Activated T-helper 9 cell treated with anti-CD3 and anti-CD28 coated beads, Interleukin-2, amount 50 U/mL, for 16 hours (primary cell): ENCODE data around the gene SIMC1.
"Not testable (repeated sequence)": the region's sequence is repeated elsewhere in the genome, so short reads cannot be mapped to it uniquely, and the experiment has no call there.

ENCODE experiments used
- DNase-seq: peaks from one replicate; pipeline ENCODE4 v3.0.0-alpha.2; 2020; ENCODE audit warnings: low read depth

Gene SIMC1

DNA sequence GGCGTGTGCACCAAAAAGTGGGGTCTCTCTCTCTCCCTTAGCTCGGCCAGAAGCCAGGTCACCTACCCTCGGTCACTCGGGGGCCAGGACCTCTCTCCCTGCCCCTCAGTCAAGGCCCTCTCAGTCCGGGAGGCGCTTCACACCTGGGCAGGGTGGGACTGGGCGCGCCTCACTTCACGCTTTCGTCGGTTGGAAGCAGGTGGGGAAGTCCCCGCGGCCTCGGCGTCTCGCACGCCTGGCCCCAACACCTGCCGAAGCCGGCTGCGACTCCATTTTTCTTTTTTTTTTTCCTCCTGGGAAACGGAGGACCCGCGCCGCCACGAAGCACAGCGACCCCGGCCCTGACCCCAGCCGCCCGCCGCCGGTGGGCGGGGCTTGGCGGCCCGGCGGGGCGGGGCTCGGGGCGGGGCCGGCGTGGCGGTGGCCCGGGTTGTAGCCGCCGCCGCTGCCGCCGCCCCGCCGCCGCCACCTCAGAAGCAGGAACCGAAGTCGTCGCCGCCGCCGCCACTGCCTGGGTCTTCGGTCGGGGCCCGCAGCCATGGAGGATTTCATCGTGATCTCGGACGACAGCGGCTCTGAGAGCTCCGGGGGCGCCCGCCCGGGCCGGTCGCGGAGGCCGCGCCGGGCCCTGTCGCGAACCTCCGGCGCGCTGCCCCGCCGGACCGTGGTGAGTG lies at the start of gene SIMC1:
Gene SIMC1, plus strand, starts transcription at position 454 of the 674 bp plus-strand sequence. Its CDS starts 85 bp downstream, at position 539.
- DNase-seq, result peak; percentile 46

GRCh38 chr5:176188506-176189193 lies 49.6 kb upstream of the SIMC1 start:
- DNase-seq, result no peak

DNA sequence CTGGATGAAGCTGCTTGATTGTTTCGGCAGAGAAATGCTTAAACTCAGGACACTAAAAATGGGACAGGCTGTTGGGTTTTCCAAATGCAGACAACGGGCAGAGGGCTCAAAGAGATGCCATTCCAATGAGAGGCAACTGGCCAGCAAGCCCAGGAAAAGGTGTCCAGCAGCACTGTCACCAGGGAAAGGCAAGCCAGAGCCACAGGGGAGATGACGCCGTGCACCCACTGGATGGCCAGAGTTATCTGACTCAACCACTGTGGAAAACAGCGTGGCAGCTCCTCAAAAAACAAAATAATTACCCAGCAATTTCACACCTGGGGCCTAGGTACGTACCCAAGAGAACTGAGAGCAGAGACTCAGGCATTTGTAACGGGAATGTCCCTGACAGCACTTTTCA lies 48.4 kb upstream of the SIMC1 start:
- no peak for DNase-seq

GRCh38 chr5:176190886-176191755 lies 47.1 kb upstream of the SIMC1 start:
- no peak for DNase-seq

GRCh38 chr5:176192094-176192721 lies 46.0 kb upstream of the SIMC1 start:
- DNase-seq, result no peak

GRCh38 chr5:176192722-176193117 lies 45.5 kb upstream of the SIMC1 start:
- not testable (repeated sequence) for DNase-seq

GRCh38 chr5:176193636-176194035 lies 44.6 kb upstream of the SIMC1 start:
- DNase-seq, result not testable (repeated sequence)

DNA sequence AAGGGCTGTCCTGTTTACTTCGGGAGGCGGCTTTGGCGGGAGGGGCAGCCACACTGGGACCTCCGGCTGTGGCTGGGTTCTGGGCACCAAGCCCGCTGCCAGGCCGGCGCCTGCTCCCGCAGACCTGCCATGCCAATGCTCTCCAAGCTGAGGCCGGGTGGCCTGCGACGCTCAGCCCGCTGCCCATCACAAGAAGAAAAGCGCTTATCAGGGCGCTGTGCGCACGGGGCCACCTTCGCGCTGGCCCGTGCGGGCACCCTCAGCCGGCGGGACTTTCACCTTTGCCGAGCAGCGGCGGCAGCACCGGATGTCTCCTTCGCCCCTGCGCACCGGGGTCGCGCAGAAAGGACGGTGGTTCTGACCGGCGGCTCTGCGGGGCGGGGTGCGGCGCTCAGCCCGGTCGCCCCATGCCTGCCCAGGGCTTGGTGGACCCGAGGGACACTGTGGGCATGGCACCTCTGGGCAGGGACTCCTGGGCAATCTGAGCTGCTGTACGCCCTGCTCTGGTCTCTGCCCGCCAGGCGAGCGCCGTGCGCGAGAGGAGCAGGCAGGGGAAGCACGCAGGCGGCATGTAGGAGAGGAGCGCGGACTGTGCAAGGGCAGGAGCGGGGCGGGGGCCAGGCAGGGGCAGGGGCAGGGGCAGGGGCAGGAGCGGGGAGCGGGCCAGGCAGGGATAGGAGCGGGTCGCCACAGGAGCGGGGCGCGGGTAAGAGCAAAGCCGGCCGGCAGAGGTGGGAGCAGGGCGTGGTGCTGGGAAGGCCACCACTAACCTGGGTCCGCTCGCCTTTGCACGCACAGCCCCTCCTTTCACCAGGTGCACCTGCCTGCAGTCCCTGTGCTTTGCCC lies 43.8 kb upstream of the SIMC1 start:
- DNase-seq, result not testable (repeated sequence)

- DNase-seq, result not testable (repeated sequence)
These were observed 43.2 kb upstream of the SIMC1 start for GRCh38 chr5:176195084-176195413.

GRCh38 chr5:176195487-176196207 lies 42.6 kb upstream of the SIMC1 start:
- DNase-seq, result not testable (repeated sequence)

- not testable (repeated sequence) for DNase-seq
These were observed 41.4 kb upstream of the SIMC1 start for GRCh38 chr5:176196781-176197180.

DNA sequence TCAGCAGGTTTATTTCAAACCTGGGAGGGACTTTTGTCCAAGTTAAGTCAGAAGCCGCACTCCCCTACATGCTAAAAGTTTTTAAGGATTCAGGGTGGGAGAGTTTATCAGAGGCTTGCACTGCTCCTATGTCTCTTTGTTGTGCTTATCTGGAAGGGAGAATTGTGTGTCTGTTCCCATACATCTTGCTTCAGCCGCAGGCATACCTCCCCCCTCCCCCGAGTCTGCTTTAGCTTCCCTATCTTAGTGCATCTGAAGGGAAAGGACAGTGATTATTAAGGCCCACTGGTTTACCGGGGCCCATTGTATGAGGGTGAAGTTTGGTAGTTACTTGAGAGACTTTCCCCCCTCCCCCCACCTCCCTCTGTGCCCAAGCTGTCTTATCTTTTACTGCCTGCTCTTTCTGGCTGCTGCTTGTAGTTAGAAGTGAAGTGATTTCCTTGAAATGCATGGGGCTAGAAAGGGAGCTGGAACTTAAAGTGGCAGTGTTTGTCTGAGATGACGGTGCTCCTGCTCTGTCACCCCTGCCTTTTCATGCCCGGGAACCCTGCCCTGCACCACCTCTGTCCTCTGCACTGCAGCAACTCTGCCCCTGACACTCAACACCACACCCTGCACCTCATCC lies 40.9 kb upstream of the SIMC1 start:
- DNase-seq, result not testable (repeated sequence)

- DNase-seq, result not testable (repeated sequence)
These were observed 39.9 kb upstream of the SIMC1 start for GRCh38 chr5:176198299-176198698.

DNA sequence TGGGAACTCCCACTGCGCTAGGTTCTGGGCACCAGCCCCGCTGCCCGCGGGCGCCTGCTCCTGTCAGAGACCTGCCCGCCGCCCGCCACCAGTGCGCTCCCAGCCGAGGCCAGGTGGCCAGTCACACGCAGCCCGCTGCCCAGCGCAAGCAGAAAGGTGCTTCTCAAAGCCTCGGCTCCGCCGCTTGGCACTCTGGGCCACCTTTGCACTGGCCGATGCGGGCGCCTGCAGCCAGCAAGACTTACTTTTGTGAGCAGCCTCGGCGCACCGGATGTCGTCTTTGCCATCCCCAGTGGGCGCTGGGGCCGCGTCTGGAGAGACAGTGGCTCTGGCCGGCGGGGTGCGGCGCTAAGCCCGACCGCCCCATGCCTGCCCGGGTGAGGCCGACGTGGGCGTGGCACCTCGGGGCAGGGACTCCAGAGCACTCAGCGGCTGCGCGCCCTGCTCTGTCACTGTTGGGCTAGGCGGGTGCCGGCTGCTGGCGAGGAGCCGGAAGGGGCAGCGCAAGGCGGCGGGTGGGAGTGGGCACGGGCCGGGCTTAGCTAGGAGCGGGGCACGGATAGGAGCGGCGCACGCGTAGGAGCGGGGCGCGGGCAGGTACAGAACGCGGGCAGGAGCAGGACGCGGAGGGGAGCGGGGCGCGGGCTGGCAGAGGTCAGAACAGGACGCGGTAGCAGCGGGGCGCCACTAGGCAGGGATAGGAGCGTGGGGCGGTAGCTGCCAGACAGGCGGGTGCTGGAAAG lies 39.1 kb upstream of the SIMC1 start:
- not testable (repeated sequence) for DNase-seq

- DNase-seq, result not testable (repeated sequence)
These were observed 38.3 kb upstream of the SIMC1 start for GRCh38 chr5:176199803-176200399.

GRCh38 chr5:176201811-176202210 lies 36.4 kb upstream of the SIMC1 start:
- DNase-seq, result no peak

DNA sequence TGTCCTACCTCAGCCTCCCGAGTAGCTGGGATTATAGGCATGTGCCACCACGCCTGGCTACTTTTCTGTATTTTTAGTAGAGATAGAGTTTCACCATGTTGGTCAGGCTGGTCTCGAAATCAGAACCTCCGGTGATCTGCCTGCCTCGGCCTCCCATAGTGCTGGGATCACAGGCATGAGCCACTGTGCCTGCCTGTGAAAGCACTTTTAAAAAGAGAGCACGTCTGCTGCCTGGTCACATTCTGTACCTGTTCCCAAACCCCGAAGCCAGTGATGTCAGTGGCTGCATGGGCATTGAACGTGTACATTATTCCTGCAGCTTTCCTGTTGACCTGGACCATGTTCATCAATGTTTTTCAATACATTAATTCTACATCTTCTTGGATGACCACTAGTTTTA lies 35.1 kb upstream of the SIMC1 start:
- no peak for DNase-seq

DNA sequence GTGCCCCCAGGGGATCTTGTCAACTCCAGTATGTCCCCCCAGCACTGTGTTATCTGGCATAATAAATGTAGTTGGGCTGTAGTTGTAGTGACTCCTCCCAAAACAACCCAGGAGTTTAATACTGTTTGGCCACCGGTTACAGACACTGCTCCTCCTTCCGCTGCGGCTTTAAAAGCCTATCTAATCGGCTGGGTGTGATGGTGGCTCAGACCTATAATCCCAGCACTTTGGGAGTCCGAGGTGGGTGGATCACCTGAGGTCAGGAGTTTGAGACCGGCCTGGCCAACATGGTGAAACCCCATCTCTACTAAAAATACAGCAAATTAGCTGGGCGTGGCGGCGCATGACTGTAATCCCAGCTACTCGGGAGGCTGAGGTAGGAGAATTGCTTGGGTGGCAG lies 34.7 kb upstream of the SIMC1 start:
- not testable (repeated sequence) for DNase-seq

- DNase-seq, result not testable (repeated sequence)
These were observed 23.7 kb upstream of the SIMC1 start for GRCh38 chr5:176214466-176215021.
